Fibroblast of mammary gland (primary cell): ENCODE measurements around the gene CERS6.
A peak's percentile ranks its signal among the peaks of the same experiment; 100 is the strongest.

Source experiments
- DNase-seq: peaks from one replicate; pipeline ENCODE4 v3.0.0-alpha.2; 2010; ENCODE audit warnings: low read depth
- H3K4me3 ChIP-seq: 2 replicates; pipeline ENCODE4 v1.5.1; 2011; ENCODE audit warnings: low read depth, mild to moderate bottlenecking, low read length, moderate library complexity; ENCODE audit not compliant: control insufficient read depth
- CTCF ChIP-seq: conservative IDR thresholded peaks from 2 replicates; pipeline ENCODE4 v1.5.1; 2011; ENCODE audit warnings: low read depth, low read length, inconsistent platforms; ENCODE audit not compliant: control insufficient read depth, insufficient read depth

CERS6 gene

GRCh38 chr2:168700615-168701245, 244.7 kb downstream of the CERS6 start:
- H3K4me3 ChIP-seq, result no peak overlapping the region
- TF ChIP-seq CTCF, result no peak
- DNase-seq, result peak; percentile 15

- no peak for TF ChIP-seq CTCF
- no peak for DNase-seq
- H3K4me3 ChIP-seq, result no peak overlapping the region
Observed at GRCh38 chr2:168702579-168702978, 246.5 kb downstream of the CERS6 start.

GRCh38 chr2:168703926-168704325, 247.9 kb downstream of the CERS6 start:
- no peak for DNase-seq
- no peak overlapping the region for H3K4me3 ChIP-seq
- no peak for TF ChIP-seq CTCF

GRCh38 chr2:168705534-168706470, 249.7 kb downstream of the CERS6 start:
- DNase-seq, result peak; percentile 54
- no peak overlapping the region for H3K4me3 ChIP-seq
- peak; percentile 52 for TF ChIP-seq CTCF

GRCh38 chr2:168706806-168707205, 250.7 kb downstream of the CERS6 start:
- no peak overlapping the region for H3K4me3 ChIP-seq
- no peak for TF ChIP-seq CTCF
- no peak for DNase-seq

GRCh38 chr2:168708080-168708479, 252.0 kb downstream of the CERS6 start:
- TF ChIP-seq CTCF, result no peak
- no peak overlapping the region for H3K4me3 ChIP-seq
- DNase-seq, result no peak
